SK-N-SH treated with all-trans-retinoic acid at 6 μM for 48 hours (cell line): ENCODE measurements around the gene ATP11A.

Experiments
- BACH2 ChIP-seq: fragments of 250-450 bp; sonication (Bioruptor Pico); IDR thresholded peaks from 2 replicates; pipeline ENCODE4 v1.9.0; 2021; ENCODE audit warnings: mild to moderate bottlenecking, borderline replicate concordance
- CSDC2 ChIP-seq: fragments of 250-450 bp; sonication (Bioruptor Pico); IDR thresholded peaks from 2 replicates; pipeline ENCODE4 v1.5.0; 2020; ENCODE audit warnings: mild to moderate bottlenecking, moderate library complexity
- OSR1 ChIP-seq: fragments of 250-450 bp; sonication (Bioruptor Pico); IDR thresholded peaks from 2 replicates; pipeline ENCODE4 v1.8.0; 2022; ENCODE audit warnings: moderate library complexity, mild to moderate bottlenecking, inconsistent platforms
- PATZ1 ChIP-seq: fragments of 250-450 bp; sonication (Bioruptor Pico); IDR thresholded peaks from 2 replicates; pipeline ENCODE4 v1.8.0; 2020; ENCODE audit warnings: mild to moderate bottlenecking, moderate library complexity, borderline replicate concordance
- ZFP3 ChIP-seq: fragments of 250-450 bp; sonication (Bioruptor Pico); IDR thresholded peaks from 2 replicates; pipeline ENCODE4 v1.5.0; 2020; ENCODE audit warnings: mild to moderate bottlenecking, moderate library complexity
- ZFP30 ChIP-seq: fragments of 450-650 bp; formaldehyde crosslinking; IDR thresholded peaks from 2 replicates; pipeline ENCODE4 v1.5.0; 2022; ENCODE audit warnings: mild to moderate bottlenecking, moderate library complexity
- ZNF565 ChIP-seq: fragments of 450-650 bp; formaldehyde crosslinking; conservative IDR thresholded peaks from 2 replicates; pipeline ENCODE4 v1.5.0; 2020; ENCODE audit warnings: low read depth, mild to moderate bottlenecking, moderate library complexity
- ZNF70 ChIP-seq: fragments of 450-650 bp; formaldehyde crosslinking; IDR thresholded peaks from 2 replicates; pipeline ENCODE4 v1.5.0; 2020; ENCODE audit warnings: mild to moderate bottlenecking, moderate library complexity

- TF ChIP-seq ZFP3 (CRISPR knock-in tag) (no peak), CSDC2 (CRISPR knock-in tag) (no peak), ZNF70 (CRISPR knock-in tag) (no peak), ZNF565 (CRISPR knock-in tag) (no peak), OSR1 (CRISPR knock-in tag) (no peak), ZFP30 (no peak), BACH2 (CRISPR knock-in tag) (no peak), PATZ1 (CRISPR knock-in tag) (no peak)
Measured at GRCh38 chr13:112687836-112688559, 1.8 kb upstream of the ATP11A start.
